NCI-H748 treated with DMSO at 0.1 percent for 48 hours (cell line): ENCODE results near the gene SCG5.
"Not testable (repeated sequence)": the region's sequence is repeated elsewhere in the genome, so short reads cannot be mapped to it uniquely, and the experiment has no call there.

Experiments
- DNase-seq: peaks from one replicate; lab custom pipeline; 2025; lab: John Stamatoyannopoulos, UW

Gene SCG5, protein sequence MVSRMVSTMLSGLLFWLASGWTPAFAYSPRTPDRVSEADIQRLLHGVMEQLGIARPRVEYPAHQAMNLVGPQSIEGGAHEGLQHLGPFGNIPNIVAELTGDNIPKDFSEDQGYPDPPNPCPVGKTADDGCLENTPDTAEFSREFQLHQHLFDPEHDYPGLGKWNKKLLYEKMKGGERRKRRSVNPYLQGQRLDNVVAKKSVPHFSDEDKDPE

DNA sequence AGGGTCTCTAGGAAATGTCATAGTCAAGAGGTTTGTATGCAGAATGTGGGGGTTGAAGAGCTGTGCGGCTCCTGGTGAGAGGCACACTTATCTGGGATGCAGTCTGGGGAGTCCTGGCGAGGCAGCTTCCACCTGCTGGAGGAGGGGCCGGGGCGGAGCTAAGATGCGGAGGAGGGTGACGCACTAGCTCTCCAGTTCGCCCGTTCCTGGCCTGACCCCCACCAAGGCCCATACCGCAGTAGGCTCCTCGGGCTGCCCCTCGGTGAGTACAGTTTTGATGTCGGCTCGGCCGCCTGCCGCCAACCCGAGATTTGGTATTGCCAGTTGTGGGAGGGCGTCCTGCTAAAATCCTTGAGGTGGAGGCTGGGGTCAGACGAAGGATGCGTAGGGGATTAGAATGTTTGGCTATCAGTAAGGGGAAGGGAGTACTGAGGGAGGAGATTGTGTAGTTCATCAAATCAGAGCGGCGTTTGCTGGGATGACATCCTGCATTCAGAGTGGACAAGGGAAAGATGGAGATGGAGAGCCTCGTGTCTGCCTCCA is at the start of gene SCG5:
Gene SCG5, plus strand, starts transcription at position 194 of the 543 bp plus-strand sequence. CDS start 1,883 bp downstream, outside the sequence.
- peak; percentile 41 for DNase-seq

DNA sequence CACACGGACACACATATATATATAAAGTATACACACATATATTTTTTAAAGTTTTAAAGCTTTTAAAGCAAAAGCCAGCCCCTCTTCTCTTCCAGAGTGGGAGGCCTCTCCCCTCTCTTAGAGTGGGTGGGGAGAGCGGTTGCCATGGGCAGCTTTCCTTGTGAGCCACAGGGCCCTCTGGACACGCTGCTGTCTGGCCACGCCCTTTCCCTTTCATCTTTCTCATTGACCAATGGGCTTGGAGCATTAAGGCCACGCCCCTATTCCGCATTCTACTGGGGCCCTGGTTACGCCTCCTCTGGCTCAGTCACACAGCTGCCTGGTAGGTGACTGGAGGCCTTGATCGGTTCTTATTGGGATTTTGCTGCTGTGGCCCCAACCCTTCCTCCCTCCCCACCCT is 48.4 kb upstream of the SCG5 start, which contains the start of gene GOLGA8N:
Gene GOLGA8N, plus strand, starts transcription at position 306 of the 400 bp plus-strand sequence.
- not testable (repeated sequence) for DNase-seq

DNA sequence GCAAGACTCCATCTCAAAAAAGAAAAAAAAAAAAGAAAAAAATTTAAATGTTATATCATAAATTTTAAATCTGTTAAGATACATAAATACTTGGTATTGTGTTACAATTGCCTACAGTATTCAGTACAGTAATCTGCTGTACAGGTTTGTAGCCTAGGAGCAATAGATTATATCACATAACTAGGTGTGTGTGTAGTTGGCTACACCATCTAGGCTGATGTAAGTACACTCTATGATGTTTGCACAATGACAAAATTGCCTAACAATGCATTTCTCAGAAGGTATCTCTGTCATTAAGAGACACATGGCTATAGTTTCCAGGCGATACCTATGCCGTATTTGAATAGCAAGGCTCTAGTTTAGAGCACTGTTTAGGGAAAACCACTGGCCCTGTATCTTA is 32.0 kb upstream of the SCG5 start:
- DNase-seq, result not testable (repeated sequence)

DNA sequence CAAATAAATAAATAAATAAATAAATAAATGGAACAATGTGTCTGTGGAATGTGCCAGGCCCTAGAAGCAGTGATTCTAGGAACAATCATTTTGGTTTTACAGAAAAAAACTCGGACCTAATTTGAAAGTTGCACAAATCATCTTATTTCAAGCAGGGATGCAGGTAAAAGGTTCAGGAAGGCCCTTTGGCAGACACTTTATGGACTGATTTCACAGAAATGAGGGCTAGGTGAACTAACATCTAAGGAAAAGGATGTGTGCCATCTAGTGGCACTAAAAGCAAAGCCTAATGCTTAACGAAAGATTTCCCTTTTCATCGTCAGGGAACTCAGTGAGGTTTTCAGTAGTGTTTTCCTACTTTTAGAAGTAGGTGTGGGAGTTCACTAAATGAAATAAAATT is 30.8 kb upstream of the SCG5 start:
- DNase-seq, result not testable (repeated sequence)

DNA sequence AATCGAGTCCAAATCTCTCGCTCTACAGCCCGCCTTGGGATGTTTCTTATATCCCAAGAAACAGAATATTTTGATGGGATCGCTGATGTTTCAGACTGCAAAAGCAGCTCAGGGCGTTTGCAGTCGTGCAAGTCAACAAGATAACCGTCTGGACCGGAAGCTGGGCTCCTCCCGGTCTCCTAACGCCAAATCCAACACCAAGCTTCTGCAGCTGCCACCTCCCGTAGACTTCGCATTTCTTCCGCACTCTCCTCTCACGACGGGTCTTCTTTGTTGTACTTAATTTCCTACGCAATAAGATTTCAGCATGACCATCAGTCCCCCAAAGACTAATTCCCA is 26.8 kb upstream of the SCG5 start:
- not testable (repeated sequence) for DNase-seq

DNA sequence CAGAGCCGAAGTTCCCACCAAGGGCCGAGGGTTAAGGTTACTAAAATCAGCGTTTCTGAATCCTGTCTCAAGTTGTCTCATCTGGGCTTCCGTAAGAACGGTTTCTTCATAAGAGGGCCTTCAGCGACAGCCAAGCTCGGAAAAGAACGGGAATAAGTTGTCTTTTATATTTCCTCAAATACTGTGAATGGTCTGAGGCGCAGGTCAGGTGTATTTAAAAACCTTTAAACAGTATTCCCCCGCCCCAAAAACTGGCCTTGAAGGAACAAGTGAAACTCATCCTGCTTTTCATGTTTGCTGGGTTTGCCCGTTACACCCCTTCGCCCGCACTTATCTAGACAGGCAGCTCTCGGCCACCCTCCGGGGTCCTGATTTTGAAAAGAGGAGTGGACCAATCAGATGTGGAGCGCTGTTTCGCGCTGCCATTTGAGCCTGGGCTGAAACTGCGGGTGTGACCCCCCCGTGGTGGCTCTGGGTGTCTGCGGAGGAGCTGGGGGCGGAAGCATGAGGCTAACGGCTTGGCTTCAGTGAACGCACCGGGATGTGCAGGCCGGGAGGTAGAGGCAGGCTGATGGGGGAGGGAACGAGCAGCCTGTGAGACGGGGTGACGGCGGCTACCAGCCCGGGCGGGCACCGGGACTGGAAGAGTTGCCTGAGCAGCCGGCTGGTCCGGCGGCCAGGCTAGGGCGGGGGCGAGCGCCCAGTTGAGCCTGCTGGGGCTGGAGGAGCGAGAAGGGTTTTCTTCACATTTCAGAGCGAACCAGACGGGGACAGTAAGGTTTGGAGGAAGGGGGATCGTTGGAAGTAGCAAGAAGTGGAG is 26.2 kb upstream of the SCG5 start, which contains the start of gene ARHGAP11A:
Gene ARHGAP11A, plus strand, starts transcription at position 454 of the 820 bp plus-strand sequence. CDS start 708 bp downstream, outside the sequence.
- DNase-seq, result not testable (repeated sequence)

DNA sequence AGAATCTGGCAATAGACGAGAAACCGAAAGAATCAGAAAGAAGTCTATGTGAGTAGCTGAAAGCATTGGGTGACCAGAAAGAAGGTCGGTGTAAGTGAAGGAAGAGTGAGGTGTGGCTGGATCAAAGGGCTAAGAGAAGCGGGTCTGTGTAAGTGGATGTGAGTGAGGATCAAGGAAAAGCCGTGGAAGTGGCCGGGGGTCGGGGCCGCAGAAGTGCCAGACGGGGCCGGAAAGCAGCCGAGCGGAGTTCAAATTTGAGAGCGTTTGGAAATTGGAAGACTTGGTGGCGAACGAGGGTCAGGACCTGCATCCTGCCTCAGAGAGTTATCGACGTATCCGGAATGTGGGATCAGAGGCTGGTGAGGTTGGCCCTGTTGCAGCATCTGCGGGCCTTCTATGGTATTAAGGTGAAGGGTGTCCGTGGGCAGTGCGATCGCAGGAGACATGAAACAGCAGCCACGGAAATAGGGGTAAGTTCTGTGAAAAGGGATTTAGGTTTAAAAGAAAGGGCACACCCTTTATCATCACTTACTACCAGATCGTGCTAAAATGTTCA is 25.6 kb upstream of the SCG5 start:
- DNase-seq, result not testable (repeated sequence)

DNA sequence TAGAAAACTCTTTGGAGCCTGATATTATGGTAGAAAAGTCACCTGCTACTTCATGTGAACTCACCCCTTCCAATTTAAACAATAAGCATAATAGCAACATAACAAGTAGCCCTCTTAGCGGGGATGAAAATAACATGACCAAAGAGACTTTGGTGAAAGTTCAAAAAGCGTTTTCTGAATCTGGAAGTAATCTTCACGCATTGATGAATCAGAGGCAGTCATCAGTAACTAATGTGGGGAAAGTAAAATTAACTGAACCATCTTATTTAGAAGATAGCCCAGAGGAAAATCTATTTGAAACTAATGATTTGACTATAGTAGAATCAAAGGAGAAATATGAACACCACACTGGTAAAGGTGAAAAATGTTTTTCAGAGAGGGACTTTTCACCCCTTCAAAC is 5.1 kb upstream of the SCG5 start:
- no peak for DNase-seq

DNA sequence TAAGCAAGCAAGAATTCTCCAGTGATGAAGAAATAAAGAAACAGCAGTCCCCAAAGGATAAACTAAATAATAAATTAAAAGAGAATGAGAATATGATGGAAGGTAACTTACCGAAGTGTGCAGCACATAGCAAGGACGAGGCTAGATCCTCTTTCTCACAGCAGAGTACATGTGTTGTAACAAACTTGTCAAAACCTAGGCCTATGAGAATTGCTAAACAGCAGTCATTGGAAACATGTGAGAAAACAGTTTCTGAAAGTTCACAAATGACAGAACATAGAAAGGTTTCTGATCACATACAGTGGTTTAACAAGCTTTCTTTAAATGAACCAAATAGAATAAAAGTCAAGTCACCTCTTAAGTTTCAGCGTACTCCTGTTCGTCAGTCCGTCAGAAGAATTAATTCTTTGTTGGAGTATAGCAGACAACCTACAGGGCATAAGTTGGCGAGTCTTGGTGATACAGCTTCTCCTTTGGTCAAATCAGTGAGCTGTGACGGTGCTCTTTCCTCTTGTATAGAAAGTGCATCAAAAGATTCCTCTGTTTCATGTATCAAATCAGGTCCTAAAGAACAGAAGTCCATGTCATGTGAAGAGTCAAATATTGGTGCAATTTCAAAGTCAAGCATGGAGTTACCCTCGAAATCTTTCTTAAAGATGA is 4.5 kb upstream of the SCG5 start:
- no peak for DNase-seq

DNA sequence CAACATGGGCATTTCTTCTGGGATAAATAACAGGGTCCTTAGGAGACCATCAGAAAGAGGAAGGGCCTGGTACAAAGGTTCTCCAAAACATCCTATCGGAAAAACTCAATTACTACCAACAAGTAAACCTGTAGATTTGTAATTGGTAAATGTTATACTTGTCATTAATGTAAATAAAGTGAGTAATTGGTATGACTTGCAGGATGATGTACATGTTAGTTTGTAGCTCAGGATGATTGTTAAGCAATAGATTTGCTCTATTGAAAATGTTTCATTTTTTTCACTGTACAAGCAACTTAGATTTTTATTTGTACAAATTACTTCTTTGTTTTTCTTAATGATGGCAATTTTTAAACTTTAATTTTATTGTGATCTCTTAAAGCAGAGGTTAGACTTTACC is 3.8 kb upstream of the SCG5 start:
- DNase-seq, result no peak

DNA sequence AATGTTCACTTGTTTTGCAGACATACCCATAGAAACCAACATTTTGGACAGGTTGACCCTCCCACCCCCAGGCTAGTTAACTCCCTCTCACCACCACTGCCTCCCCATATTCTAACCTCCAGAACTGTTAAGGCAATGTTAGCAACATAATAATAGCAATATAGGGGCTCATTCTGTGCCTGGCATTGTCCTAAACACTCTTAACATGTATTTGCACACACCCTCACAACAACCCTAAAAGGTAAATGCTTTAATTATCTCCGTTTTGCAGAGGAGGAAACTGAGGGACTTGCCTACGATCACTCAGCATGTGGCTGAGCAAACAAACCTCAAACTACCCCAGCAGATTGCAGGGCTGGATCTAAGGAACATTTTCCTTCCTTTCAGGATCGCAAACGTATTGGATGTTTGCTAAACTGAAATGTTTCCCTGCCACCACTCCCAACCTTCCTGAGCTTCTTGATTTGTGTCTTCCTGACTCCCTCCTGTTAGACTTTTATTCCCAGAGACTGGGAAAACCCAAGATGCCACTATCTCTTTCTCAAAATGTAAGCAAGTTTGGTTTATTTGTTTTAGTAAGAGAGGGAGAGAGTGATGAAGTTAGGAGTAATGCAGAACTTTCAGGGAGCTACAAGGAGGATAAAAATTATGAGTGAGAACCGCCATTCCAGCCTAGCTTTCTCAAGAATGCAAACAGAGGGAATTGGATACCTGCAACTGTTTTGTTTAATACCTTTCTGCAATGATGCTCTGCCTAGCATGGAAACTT is 1.3 kb downstream of the SCG5 start:
- DNase-seq, result peak; percentile 42

DNA sequence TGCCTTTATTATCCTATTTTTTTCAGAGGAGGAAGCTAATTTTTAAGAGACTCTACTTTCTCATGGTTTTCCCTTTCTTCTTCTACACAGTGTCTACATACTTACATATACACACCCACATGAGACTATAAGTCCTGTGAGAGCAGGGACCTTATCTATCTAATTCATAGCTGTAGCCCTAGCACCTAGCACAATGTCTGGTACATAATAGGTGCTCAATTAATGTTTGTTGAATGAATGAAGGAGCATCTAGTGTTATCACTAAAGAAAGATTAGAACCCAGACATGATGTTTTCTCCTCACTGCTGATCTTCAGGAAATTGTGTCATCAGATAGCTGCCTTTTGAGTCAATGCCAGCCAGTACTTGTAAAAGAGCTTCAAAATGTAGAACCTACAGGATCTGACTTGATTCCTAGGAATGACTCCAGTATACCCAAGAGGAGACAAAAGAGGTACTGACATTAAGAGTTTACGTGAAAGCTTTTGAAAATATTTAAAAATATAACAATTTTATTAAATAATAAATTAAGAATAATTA is 2.5 kb downstream of the SCG5 start:
- no peak for DNase-seq

DNA sequence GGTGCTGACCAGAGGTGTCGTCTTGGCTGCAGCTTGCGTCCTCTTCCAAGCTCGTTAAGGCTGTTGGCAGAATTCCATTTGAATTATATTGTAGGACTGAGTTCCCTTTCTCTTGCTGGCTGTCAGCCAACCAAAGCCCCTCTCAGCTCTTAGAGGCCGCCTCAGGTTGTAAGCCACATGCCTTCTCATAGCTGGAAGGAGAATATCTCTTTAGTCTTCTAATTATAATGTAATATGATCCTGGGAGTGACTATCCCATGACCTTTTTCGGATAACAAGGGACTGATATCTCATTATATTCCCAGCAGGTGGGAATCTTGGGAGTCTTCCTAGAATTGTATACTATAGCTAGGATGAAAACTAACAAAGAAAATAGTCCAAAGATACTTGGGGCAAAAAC is 4.8 kb downstream of the SCG5 start:
- peak; percentile 60 for DNase-seq

DNA sequence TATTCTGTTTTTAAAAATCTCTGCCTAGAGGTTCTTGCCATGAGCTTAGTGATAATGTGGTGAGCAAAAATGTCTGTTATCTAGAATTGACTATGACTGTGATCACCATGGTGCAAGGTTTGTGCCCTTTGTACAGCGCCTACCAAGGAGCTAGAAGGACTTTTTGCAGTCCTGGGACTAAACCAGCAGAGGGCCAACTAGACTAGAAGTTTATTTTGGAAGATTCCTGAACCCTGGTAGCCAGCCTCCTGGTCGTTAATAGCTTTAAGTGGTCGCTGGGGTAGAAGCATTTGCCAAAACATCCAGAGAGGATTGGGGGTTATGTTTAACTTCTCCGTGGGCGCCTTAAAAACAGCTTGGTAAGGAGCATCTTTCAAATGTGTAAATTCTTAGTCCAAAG is 7.8 kb downstream of the SCG5 start:
- DNase-seq, result no peak

DNA sequence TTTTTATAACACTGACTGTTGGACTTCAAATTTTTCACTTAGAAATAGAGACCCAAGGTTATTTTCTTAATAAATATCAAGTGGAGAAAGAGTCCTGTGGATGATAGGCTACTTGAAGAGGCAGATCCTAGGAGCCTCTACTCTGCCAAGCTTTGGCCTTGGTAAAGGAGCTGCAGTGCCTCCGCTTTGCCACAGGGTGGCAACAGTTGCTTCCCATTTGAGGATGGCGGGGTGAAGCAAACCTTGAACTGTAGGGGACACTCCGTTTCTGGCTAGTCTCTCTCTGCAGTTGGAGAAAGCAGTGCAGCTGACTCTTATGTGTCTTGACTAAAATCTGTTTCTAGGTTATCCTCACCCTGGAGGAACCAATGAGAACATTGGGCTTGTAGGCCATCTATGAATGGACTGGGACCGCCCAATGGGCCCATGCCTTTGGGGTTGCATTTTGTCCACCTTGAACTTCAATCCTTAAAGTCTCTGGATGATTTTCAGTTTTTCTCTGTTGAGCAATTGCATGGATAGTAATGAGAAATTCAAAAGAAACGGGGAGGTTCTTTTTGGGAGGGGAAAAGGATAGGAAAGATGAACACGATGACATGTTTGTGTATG is 9.8 kb downstream of the SCG5 start:
- no peak for DNase-seq

DNA sequence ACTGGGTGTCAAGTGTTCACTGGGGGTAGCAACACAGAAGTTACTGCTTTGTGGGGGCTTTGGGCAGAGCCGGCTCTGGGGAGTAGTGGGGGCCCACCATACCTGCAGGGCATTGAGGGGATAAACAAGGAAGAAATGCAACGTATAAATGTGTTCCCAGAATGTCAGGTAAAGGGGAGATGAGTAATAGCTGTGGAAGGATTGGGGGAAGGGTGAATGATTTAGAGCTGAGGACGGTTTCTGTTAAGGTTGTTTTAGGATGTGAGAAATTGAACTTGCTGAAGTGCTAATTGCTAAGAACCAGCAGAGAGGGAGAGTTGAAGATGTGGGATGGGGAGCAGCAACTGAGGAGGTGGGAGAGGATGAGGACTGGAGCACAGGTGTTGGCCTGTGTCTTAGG is 10.7 kb downstream of the SCG5 start:
- no peak for DNase-seq

DNA sequence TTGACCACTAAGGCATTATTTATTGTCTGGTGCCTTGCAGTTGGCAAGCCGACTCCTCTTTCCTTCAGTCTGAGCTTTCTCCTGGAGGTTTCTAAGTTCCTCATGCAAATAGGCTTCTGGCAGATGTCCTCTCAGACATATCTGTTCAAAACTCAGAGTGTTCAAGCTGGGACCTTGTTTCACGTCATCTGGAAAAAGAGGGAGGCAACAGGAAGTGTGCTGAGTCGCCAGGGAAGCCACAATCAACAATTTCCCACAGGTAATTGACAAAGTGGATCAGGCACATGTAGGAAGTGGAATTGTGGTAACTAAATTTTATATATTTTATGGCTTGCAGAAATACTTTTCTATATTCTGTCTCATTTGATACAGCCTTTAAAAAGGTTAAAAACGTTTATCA is 14.6 kb downstream of the SCG5 start:
- DNase-seq, result no peak

DNA sequence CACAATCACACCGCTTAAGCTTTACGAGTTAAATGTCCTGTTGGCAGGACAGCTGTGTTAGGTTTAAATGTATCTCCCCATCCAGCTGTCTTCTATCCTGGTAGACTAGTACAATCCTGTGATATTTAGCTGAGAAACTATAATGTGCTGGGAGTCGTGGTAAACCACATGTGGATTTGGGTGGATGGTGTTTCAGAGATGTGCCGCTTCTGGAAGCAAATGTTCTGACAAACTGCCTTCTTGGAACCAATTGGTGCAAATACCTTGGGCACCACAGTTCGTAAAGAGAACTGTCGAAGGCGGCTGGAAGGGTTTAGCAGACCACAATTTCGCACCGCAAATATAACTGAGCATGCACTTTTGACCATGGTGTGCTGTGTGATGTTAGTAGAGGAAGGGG is 15.0 kb downstream of the SCG5 start:
- no peak for DNase-seq

DNA sequence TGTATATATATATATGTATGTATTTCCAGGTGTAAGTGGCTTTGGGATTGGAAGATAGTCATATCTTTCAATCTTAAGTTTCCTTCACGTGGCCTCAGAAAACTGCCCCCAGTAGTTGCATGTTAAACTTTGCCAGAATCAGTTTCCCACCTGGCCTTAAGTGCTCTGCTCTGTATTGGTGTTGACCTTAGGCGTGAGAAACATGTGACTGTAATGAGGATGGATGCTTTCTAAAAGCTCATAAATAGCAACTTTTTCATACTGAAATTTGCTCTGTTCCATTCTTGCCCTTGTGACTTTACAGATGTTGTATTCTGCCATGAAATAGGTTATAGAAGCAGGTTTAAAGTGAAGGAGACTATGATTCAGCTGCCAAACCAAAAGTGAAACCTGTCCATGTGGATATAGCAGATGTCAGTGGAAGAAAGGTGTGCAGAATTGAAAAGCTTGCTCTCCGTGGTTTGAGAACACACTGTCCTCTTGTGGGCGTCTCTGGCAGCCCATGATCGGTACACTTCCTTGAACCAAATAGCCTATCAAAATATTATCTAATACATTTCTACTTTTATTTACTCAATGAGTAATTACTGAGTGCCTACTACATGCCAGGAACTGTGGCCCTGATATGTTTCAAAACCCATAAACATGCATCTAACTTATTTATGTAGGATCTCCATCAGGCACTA is 15.8 kb downstream of the SCG5 start:
- DNase-seq, result no peak

DNA sequence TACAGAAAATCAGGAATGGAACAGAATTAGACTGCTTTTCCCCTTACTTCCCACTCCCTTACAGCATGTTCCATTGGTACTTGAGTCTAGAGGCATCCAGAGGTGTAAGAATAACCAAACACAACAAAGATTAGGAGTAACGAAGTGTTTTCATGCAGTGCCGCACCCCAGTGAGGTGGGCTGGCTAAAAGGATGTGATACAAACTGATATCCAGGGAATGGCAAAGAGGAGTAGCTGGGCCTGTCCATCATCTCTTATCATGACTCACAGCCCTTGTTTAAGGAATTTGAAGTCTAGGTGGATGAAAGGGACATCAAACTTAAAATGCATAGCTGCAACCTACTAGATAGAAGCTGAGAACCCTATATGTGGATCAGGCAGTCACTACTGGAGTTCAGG is 16.4 kb downstream of the SCG5 start:
- no peak for DNase-seq
